EL (cell line): Measurements from ENCODE around the gene PPP1CB.
"Not testable (repeated sequence)": the region's sequence is repeated elsewhere in the genome, so short reads cannot be mapped to it uniquely, and the experiment has no call there.

Experiments
- DNase-seq: peaks from one replicate; pipeline ENCODE4 v3.0.0-alpha.2; 2016

Gene PPP1CB

DNA sequence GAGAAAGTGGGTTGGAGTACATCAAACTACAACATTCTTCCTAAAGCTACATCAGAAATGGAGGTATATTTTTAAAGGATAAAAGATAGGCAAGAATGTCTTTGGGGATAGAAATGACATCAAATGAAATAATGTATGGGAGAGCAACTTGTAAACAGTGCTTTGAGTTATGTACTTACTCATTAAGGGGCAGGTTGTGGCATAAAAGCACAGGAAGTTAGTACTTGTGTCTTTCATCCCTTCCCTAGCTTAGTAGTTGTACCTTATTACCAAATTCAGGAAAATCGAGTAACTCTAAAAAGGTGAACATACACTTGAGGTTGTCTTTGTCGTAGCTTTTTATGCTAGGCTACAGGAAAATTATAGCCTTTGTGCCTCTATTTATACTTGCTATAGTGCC is 28.9 kb downstream of the PPP1CB start:
- DNase-seq, result no peak

DNA sequence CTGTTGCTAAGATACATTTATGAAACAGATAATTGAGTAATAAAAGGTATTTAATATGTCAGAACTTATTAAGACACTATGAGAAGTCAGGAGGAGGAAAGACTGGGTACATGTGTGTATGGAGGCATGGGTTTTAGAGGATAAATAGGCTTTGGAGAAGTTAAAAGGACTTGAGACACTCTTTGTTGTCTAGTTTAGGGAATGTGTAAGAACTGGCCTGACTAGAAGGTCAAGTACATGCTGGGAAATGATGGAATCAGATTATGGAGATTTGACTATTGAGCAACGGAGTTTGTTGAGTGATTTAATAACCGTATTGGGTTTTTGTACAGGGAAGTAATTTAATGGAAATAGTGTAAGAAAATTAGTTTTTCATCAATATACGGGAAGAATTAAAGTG is 30.8 kb downstream of the PPP1CB start:
- no peak for DNase-seq

DNA sequence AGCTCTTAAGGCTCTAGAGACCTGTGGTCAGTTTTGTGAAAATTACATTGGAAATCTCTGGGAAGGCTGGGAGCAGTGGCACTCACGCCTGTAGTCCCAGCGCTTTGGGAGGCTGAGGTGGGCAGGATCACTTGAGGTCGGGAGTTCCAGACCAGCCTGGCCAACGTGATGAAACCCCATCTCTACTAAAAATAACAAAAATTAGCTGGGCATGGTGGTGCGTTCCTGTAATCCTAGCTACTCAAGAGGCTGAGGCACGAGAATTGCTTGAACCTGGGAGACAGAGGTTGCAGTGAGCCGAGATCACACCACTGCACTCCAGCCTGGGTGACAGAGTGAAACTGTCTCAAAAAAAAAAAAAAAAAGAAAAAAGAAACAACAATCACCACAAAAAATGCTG is 32.9 kb downstream of the PPP1CB start:
- DNase-seq, result not testable (repeated sequence)

DNA sequence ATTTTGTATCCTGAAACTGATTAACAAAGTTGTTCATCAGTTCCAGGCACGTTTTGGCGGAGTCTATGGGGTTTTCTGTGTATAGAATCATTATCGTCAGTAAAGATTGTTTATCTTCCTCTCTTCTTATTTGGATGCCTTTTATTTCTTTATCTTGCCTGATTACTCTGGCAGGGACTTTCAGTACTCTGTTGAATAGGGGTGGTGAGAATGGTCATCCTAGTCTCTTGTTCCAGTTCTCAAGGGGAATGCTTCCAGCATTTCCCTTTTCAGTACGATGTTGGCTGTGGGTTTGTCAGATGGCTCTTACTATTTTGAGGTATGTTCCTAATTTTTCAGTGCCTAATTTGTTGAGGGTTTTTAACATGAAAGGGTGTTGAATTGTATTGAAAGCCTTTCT is 45.0 kb downstream of the PPP1CB start:
- DNase-seq, result no peak

DNA sequence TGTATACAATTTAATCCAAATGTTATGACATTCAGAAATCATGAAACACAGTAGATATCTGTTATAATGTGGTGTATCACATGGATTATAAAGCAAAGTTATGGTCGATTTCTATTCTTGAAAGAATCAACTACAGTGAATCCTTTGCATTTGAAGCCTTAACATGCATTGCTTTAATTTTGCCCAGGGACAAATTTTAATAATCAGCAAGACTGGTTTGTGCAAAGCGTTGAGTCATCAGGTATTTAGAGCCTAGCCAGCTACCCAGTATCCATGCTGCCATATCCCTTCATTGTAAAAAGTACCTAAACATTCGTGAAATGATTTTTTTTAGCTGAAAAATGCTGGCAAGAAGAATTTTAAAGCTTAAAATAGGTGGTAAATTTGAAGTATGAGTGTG is 50.1 kb downstream of the PPP1CB start:
- peak; percentile 47 for DNase-seq

DNA sequence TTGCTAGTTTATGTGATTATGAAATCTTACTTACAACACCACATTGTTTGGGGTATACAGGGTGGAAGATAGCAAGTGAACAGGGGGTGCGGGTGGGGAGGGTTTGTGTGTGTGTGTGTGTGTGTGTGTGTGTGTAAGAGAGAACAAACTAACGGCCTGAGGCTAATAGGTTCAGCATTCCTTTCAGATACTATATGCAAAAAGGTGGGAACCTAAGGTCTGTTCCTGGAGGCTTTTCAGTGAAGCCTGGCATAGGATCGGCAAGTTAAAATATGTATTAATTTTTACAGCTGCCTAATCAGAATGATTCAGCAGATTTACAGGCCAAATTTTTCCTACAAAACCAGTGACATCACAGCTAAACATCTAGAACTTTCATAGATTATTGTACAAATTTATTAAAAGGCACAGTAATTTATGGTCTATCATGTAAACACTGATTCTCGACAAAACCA is 51.4 kb downstream of the PPP1CB start:
- peak; percentile 12 for DNase-seq

DNA sequence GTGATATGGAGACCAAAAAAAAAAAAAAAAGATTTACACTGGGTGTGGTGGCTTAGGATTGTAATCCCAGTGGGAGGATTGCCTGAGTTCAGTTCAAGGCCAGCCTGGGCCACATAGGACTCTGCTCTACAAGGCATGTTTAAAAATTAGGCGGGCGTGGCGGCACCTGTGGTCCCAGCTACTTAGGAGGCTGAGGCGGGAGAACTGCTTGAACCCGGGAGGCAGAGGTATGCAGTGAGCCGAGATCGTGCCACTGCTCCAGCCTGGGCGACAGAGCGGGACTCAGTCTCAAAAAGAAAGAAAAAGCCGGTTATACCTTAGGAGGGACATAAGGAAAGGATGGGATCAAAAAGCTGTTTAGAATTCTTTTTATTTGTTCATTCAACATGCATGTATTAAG is 58.3 kb downstream of the PPP1CB start:
- peak; percentile 2 for DNase-seq

DNA sequence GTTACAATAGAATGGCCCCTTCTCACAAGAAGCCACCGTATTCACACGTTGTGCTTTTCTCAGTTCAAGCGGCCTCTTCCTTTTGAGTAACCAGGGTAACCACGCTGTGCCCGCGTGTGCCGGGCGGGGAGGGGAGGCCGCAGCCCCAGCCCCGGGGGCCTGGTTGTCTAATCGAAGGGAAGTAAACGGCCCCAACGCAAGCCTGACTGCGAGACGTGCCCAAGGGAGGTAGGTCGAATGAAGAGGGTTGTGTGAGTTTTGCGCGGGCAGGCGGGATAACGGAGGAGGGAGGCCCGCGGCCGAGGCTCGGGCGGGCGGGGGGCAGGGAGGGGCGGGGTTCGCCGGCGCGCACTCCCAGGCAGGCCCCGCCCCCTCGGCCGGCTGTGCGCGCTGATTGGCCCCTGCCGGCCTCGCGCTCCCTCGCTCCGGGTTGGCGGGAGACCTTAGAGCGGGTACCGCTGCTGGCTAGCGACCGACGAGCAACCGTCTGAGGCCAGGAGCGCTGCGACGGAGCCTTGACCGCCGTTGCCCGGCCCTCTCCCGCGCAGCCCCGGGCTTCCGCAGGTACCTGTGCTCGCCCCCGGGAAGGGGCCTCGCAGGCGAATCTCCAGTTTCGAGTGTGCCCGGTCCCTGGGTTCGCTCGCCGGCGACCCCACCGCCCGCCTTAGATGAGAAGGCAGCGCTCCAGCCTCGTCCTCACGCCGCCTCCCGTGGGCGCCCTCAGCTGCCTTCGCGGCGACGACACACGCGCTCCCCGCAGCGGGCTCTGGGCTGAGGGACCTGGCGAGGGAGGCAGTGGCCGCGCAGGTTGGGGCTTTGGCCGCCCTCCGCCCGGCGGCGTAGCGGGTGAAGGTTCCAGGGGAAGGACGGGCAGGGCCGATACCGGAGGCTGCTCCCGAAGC is 59.0 kb downstream of the PPP1CB start, which contains the start of gene SPDYA:
Gene SPDYA, plus strand, starts transcription at position 451 of the 902 bp plus-strand sequence. CDS start 5,181 bp downstream, outside the sequence.
- DNase-seq, result peak; percentile 71

DNA sequence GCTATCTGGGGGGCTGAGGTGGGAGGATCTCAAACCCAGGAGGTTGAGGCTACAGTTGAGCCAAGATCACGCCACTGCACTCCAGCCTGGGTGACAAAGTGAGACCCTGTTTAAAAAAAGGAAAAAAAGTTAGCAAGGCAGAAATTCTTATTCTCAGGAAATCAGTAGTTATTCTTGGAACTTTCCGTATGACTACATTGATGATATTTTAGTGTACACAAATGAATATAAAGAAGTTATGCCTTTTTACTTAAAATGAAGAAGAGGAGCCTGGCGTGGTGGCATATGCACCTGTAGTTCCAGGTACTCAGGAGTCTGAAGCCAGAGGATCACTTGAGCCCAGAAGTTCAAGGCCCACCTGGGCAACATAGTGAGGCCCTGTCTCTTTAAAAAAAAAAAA is 66.4 kb downstream of the PPP1CB start:
- no peak for DNase-seq

DNA sequence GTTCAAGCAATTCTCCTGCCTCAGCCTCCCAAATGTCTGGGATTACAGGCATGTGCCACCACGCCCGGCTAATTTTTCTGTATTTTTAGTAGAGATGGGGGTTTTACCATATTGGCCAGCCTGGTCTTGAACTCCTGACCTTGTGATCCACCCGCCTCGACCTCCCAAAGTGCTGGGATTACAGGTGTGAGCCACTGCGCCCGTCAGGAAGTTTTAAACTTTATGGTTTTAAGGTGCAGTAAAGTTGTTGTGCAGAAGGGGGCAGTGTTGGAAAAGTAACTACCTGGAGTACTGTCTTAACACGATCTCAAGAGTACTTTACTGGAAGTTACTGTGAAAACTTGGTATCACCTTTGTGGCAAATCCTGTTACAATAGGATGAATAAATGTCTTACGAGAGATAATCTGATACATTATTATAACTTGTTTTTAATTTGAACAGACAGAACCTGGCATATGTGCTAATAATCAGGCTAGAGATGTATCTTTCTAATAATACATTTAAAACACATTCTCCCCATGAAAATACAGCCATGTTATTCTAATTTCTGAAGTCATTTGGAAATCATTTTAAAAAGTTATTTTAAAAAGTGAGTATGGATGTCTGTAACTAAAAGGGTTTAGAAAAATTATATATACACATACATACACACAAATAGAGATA is 69.8 kb downstream of the PPP1CB start:
- DNase-seq, result peak; percentile 43

DNA sequence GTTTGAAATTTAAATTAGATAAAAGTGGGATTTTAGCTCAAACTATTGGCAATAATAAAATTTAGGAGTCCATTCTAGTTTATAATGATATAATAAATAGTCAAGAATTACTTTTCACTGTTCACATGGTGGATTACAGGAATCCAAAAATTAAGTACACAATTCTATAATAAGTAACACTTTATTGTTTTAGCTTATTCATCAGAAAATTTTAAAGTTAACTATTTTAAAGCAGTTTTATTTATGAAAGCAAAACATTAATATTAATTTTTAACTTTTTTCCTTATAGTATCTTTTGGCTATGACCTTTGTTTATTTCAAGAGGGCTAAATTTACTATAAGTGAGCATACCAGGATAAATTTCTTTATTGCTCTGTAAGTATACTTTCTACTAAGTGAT is 70.4 kb downstream of the PPP1CB start:
- DNase-seq, result no peak

DNA sequence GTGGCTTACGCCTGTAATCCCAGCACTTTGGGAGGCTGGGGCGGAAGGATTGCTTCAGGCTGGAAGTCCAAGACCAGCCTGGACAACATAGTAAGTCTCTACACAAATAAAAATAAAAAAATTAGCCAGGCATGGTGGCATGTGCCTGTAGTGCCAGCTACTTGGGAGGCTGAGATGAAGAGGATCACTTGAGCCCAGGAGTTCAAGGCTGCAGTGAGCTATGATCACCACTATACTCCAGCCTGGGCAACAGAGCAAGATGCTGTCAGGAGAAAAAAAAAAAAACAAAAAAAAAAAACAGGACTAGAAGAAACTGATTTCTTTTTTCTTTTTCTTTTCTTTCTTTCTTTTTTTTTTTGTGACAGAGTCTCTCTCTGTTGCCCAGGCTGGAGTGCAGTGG is 72.6 kb downstream of the PPP1CB start:
- DNase-seq, result no peak

DNA sequence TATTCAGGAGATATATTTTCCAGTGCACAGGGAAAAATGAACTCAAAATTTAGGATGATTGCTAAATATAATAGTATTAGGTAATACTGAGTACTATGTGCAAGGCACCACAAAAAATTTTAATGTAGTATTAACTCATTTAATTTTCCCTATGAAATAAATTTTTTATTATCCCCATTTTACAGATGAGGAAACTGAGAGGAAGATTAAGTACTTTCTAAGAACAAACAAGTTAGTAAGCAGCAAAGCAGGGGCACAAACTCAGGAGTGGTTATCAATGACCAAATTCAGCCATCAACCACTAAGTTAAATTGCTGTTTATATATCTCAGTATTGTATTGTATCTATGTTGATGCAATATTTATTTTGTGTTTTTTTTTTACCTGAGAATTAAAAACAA is 73.2 kb downstream of the PPP1CB start:
- no peak for DNase-seq

DNA sequence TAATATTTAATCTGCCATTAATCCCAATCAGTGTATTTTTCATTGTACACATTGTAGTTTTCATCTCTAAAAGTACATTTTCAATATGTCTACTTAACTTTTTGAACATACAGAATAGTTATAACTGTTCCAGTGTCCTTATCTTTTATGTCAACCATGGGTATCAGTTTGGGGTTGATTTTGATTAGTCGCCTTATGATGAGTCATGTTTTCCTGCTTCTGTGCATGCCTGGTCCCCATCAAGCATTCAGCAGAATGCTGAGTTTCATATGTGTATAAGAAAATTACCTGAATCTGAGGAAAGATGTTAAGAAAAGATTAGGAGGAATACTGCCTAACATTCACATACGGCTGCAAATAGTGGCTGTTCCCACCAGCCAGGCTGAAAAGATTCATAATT is 76.8 kb downstream of the PPP1CB start:
- peak; percentile 8 for DNase-seq

DNA sequence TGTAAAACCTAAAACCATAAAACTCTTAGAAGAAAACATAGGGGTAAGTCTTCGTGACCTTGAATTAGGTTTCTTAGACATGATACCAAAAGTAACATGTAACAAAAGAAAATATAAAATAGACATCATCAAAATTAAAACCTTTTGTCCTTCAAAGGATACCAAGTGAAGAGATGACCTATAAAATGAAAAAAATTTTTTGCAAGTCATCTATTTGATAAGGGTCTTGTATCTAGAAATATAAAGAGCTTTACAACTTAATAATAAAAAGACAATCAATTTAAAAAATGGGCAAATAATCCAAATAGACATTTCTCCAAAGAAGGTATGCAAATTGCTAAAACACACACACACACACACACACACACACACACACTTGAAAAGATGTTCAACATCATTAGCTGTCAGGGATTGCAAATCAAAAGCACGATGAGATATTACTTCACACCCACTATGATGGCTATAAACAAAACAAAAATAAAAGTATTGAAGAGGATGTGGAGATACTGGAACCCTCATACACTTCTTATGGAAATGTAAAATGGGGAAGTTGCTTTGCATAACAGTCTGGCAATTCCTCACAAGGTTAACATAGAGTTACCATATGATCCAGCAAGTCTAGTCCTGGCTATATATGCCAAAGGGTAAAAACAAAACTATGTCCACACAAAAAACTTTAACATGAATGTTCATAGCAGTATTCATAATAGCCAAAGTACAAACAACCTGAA is 82.3 kb downstream of the PPP1CB start:
- DNase-seq, result no peak

DNA sequence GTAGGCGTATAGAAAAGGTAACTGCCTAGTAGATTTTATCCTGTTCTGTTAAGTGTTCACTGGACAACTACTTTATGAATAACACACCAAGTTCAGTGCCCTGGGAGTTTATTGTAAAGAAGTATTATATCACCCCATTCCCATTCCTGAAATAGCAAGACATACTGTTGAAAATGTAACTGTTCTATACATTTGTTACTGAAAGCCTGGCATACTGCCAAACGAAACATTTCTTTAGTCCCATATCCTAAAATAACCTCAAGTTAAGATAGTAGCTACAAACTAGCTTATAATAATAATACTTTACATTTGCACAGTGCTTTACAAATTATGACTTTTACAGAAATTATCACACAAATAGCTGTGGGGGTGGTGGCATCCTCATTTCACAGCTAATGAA is 84.2 kb downstream of the PPP1CB start:
- no peak for DNase-seq

DNA sequence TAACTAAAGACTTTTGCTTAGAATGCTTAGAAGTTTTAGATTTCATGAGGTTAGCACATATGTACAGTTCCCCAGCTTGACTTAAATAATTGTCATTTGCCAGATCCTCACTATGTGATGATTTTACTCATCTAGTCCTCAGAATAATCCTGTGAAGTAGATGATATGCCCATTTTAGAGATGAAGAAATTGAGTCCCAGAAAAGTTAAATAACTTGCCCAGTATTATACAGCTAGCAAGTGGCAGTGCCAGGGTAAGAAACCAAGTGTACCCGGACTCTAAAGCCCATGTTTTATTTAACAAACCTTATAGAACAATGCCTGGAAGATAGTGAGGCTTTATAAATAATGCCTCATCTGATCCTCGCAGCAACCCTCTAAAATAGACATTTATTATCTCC is 87.3 kb downstream of the PPP1CB start:
- DNase-seq, result no peak

DNA sequence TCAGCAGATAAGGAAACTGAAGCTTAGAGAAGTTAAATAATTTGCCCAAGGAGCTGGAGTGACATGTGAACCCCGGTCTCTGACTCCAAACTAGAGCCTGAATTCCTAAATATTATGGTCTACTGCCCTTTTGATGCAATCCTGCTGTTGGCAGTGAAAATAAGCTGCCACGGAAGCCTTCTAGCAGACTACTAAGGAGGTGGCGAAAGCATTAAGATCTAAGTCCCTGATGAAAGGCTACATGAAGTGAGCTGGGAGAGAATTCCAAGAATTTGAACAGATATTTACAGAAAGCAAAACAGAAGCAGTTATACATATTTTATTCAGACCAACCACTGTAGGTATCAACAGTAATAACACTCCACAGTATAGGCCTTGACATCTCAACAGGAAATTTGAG is 90.4 kb downstream of the PPP1CB start:
- DNase-seq, result no peak
